Esophagus muscularis mucosa (tissue), 3 donors: ENCODE data around the gene MPHOSPH6.

ENCODE experiments used
- CTCF ChIP-seq, 3 experiments: fragments of 200-600 bp in 2 of 3; fragments of 450-650 bp in 1 of 3; sonication (generic) in 2 of 3; IDR thresholded peaks; one replicate each; pipeline ENCODE4 v1.5.1; 2017 to 2019; ENCODE audit warnings: antibody characterized with exemption in 3 of 3, mild to moderate bottlenecking in 2 of 3, moderate library complexity in 1 of 3
- EP300 ChIP-seq: sonication (generic); formaldehyde crosslinking; IDR thresholded peaks from one replicate; pipeline ENCODE4 v1.6.1; 2017; ENCODE audit warnings: antibody characterized with exemption

- TF ChIP-seq CTCF (IDR thresholded peaks at IDR 0.05), result no peak
- TF ChIP-seq EP300, result no peak
These were observed 26.0 kb upstream of the MPHOSPH6 start for GRCh38 chr16:82195917-82196494.
